OCI-LY3 (cell line): Measurements from ENCODE around the gene ZNF438.
"Not testable (repeated sequence)": the region's sequence is repeated elsewhere in the genome, so short reads cannot be mapped to it uniquely, and the experiment has no call there.

Source experiments
- H2AFZ ChIP-seq: fragments of 200-600, 300-600 bp; shearing (Covaris generic); 2 replicates; pipeline ENCODE4 v1.6.0; 2014; ENCODE audit warnings: antibody characterized with exemption, low read depth, low read length
- H3K27ac ChIP-seq: fragments of 200-600, 300-600 bp; sonication (generic); 2 replicates; pipeline ENCODE4 v1.5.1; 2014; ENCODE audit warnings: mild to moderate bottlenecking, low read length, moderate library complexity, mixed read lengths
- H3K27me3 ChIP-seq: fragments of 200-600, 300-600 bp; sonication (generic); 2 replicates; pipeline ENCODE4 v1.6.1; 2014; ENCODE audit warnings: low read depth, low read length, mixed read lengths
- H3K36me3 ChIP-seq: fragments of 200-600, 300-600 bp; sonication (generic); replicated peaks from 2 replicates; pipeline ENCODE3; 2014; ENCODE audit warnings: low read depth, low read length, mixed read lengths
- H3K4me1 ChIP-seq: fragments of 300-600, 200-600 bp; sonication (generic); 2 replicates; pipeline ENCODE4 v1.6.1; 2014; ENCODE audit warnings: low read length, mixed read lengths
- H3K4me2 ChIP-seq: fragments of 200-600, 300-600 bp; sonication (generic); 2 replicates; pipeline ENCODE4 v1.6.1; 2014; ENCODE audit warnings: low read length, mixed read lengths
- H3K4me3 ChIP-seq: fragments of 300-600, 200-600 bp; sonication (generic); 2 replicates; pipeline ENCODE4 v1.5.1; 2014; ENCODE audit warnings: antibody characterized with exemption, mild to moderate bottlenecking, low read length, moderate library complexity
- H3K79me2 ChIP-seq: fragments of 300-600, 200-600 bp; shearing (Covaris generic); 2 replicates; pipeline ENCODE4 v1.6.1; 2014; ENCODE audit warnings: mild to moderate bottlenecking, low read length, mixed read lengths
- H3K9ac ChIP-seq: fragments of 300-600, 200-600 bp; shearing (Covaris generic); 2 replicates; pipeline ENCODE4 v1.6.0; 2014; ENCODE audit warnings: mild to moderate bottlenecking, low read length, moderate library complexity
- H3K9me3 ChIP-seq: fragments of 200-600, 300-600 bp; shearing (Covaris generic); 2 replicates; pipeline ENCODE4 v1.6.1; 2014; ENCODE audit warnings: low read length, mixed read lengths; ENCODE audit not compliant: insufficient read depth
- H4K20me1 ChIP-seq: fragments of 200-600, 300-600 bp; sonication (generic); 2 replicates; pipeline ENCODE4 v1.6.1; 2016; ENCODE audit warnings: low read length, mixed read lengths; ENCODE audit not compliant: insufficient read depth
- EZH2phosphoT487 ChIP-seq: fragments of 200-600 bp; shearing (Covaris generic); IDR thresholded peaks from 2 replicates; pipeline ENCODE4 v1.6.1; 2018; ENCODE audit warnings: antibody characterized with exemption, mixed run types, low read depth
- TF ChIP-seq, protein P1 (sequence below): fragments of 200-600, 300-600 bp; sonication (generic); IDR thresholded peaks from 2 replicates; pipeline ENCODE4 v1.5.1; 2014; ENCODE audit warnings: antibody characterized with exemption, low read length, low read depth

ZNF438 gene

DNA sequence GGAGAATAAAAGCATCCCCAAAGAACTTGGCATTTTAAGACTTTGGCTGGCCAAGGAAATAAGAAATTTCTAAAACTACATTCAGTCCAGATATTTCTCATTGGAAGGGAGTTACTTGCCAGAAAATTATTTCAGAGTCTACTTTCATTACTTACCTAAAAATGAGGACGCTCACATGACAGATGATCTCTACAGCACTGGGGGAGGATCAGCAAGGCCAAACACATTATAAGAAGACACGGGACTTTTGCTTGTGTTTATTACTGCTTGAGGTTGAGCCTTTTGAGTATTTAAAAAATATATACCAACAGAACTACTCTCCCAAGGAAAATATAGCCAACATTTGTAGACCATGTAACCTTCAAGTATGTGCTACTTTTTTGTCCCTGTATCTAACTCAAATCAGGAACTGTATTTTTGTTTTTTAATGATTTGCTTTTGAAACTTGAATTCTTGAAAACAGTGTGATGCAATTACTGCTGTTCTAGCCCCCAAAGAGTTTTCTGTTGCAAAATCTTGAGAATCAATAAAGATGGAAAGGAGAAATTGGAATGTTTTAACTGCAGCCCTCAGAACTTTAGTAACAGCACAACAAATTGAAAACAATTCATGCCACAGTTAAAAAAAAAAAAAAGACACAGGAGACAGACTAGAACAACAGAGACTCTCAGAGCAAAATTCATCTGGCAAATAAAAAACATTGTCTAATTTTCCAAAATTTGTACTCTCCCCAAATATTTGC is 128.1 kb downstream of the ZNF438 start:
- H3K36me3 ChIP-seq = peaks cover 3% of the 10 kb centered on the region
- no peak overlapping the region for H2AFZ ChIP-seq
- H3K4me1 ChIP-seq = no peaks in the 10 kb centered on the region
- no peaks in the 10 kb centered on the region for H3K27me3 ChIP-seq
- no peaks in the 10 kb centered on the region for H3K9me3 ChIP-seq
- H3K9ac ChIP-seq = no peak overlapping the region
- no peak overlapping the region for H3K4me3 ChIP-seq
- H3K79me2 ChIP-seq = no peaks in the 10 kb centered on the region
- no peak overlapping the region for H3K4me2 ChIP-seq
- H4K20me1 ChIP-seq = no peaks in the 10 kb centered on the region
- H3K27ac ChIP-seq = no peak overlapping the region
- TF ChIP-seq, protein P1, sequence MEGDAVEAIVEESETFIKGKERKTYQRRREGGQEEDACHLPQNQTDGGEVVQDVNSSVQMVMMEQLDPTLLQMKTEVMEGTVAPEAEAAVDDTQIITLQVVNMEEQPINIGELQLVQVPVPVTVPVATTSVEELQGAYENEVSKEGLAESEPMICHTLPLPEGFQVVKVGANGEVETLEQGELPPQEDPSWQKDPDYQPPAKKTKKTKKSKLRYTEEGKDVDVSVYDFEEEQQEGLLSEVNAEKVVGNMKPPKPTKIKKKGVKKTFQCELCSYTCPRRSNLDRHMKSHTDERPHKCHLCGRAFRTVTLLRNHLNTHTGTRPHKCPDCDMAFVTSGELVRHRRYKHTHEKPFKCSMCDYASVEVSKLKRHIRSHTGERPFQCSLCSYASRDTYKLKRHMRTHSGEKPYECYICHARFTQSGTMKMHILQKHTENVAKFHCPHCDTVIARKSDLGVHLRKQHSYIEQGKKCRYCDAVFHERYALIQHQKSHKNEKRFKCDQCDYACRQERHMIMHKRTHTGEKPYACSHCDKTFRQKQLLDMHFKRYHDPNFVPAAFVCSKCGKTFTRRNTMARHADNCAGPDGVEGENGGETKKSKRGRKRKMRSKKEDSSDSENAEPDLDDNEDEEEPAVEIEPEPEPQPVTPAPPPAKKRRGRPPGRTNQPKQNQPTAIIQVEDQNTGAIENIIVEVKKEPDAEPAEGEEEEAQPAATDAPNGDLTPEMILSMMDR = no peak
- no peak for TF ChIP-seq EZH2phosphoT487

DNA sequence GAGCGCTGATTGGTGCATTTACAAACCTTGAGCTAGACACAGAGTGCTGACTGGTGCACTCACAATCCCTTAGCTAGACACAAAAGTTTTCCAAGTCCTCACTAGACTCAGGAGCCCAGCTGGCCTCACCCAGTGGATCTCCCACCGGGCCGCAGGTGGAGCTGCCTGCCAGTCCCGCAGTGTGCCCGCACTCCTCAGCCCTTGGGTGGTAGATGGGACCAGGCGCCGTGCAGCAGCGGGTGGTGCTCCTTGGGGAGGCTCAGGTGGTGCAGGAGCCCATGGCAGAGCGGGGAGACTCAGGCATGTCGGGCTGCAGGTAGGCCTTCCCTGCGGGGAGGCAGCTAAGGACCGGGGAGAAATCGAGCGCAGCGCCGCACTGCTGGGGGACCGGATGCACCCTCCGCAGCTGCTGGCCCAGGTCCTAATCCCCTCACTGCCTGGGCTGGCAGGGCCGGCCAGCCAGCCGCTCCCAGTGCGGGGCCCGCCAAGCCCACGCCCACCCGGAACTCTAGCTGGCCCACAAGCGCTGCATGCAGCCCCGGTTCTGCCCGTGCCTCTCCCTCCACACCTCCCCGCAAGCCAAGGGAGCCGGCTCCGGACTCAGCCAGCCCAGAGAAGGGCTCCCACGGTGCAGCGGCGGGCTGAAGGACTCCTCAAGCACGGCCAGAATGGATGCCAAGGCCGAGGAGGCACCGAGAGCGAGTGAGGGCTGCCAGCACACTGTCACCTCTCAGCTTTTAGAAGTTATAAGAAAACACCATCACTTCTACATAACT is 128.9 kb downstream of the ZNF438 start:
- Histone ChIP-seq H3K4me3 (no peak overlapping the region), H3K9ac (no peak overlapping the region), H3K79me2 (no peaks in the 10 kb centered on the region), H3K9me3 (no peaks in the 10 kb centered on the region), H3K36me3 (peaks cover 3% of the 10 kb centered on the region), H3K4me2 (no peak overlapping the region), H2AFZ (no peak overlapping the region), H4K20me1 (no peaks in the 10 kb centered on the region), H3K27me3 (no peaks in the 10 kb centered on the region), H3K27ac (no peak overlapping the region), H3K4me1 (no peaks in the 10 kb centered on the region)
- no peak for TF ChIP-seq EZH2phosphoT487
- TF ChIP-seq, protein P1 = no peak

- not testable (repeated sequence) for H2AFZ ChIP-seq
These were observed 130.2 kb downstream of the ZNF438 start for GRCh38 chr10:30901487-30901886.

GRCh38 chr10:30898964-30899363 is 132.7 kb downstream of the ZNF438 start:
- H2AFZ ChIP-seq = no peak overlapping the region
- no peaks in the 10 kb centered on the region for H3K9me3 ChIP-seq
- TF ChIP-seq, protein P1 = no peak
- no peak for TF ChIP-seq EZH2phosphoT487
- no peak overlapping the region for H3K27ac ChIP-seq
- no peak overlapping the region for H3K4me3 ChIP-seq
- H3K36me3 ChIP-seq = no peaks in the 10 kb centered on the region
- H3K4me2 ChIP-seq = no peak overlapping the region
- no peaks in the 10 kb centered on the region for H3K79me2 ChIP-seq
- H3K27me3 ChIP-seq = no peaks in the 10 kb centered on the region
- no peaks in the 10 kb centered on the region for H3K4me1 ChIP-seq
- no peak overlapping the region for H3K9ac ChIP-seq
- H4K20me1 ChIP-seq = no peaks in the 10 kb centered on the region

More at GRCh38 chr10:30901487-30901886, 130.2 kb downstream of the ZNF438 start:
- not testable (repeated sequence) for H3K36me3 ChIP-seq, H3K27ac ChIP-seq, H3K79me2 ChIP-seq, H4K20me1 ChIP-seq, H3K9ac ChIP-seq, H3K9me3 ChIP-seq, H3K4me1 ChIP-seq, H3K4me2 ChIP-seq, H3K27me3 ChIP-seq, H3K4me3 ChIP-seq
